GM18505 (cell line): Measurements from ENCODE around the gene SEPTIN10.
"Not testable (repeated sequence)": the region's sequence is repeated elsewhere in the genome, so short reads cannot be mapped to it uniquely, and the experiment has no call there.

ENCODE experiments used
- ATAC-seq: cut with Tn5 transposase; IDR thresholded peaks from one replicate; pipeline ENCODE4 v1.9.1; 2021; ENCODE audit not compliant: unreplicated experiment
- POLR2A ChIP-seq: IDR thresholded peaks from 4 replicates; pipeline ENCODE4 v1.6.1; 2011; ENCODE audit warnings: borderline replicate concordance; ENCODE audit not compliant: insufficient read depth, insufficient read length; ENCODE audit errors: extremely low read depth

SEPTIN10 gene

GRCh38 chr2:109602617-109603188 lies 11.1 kb downstream of the SEPTIN10 start:
- TF ChIP-seq POLR2A: no peak
- ATAC-seq: no peak

GRCh38 chr2:109601783-109602182 lies 12.0 kb downstream of the SEPTIN10 start:
- no peak for TF ChIP-seq POLR2A
- no peak for ATAC-seq

- TF ChIP-seq POLR2A: no peak
- no peak for ATAC-seq
Measured at GRCh38 chr2:109597283-109597682, 16.5 kb downstream of the SEPTIN10 start.

DNA sequence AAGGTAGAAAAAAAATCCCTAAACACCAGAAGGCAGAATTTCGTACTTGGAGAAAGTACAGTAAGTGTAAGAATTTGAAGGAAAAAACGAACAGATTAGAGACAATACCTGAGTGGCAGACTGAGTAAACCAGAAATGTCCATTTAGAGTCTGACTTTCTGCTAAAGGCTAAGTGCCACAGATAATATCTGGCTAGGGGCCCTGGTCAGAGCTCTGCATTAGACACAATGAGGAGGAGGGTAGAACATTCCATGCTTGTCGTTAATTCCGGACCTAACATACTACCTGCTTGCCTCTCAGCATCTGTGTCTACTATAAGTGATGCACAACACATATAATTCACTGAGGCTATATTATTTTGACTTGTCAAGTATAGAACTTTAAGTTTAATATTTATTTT lies 18.1 kb downstream of the SEPTIN10 start:
- ATAC-seq: no peak
- TF ChIP-seq POLR2A: no peak

DNA sequence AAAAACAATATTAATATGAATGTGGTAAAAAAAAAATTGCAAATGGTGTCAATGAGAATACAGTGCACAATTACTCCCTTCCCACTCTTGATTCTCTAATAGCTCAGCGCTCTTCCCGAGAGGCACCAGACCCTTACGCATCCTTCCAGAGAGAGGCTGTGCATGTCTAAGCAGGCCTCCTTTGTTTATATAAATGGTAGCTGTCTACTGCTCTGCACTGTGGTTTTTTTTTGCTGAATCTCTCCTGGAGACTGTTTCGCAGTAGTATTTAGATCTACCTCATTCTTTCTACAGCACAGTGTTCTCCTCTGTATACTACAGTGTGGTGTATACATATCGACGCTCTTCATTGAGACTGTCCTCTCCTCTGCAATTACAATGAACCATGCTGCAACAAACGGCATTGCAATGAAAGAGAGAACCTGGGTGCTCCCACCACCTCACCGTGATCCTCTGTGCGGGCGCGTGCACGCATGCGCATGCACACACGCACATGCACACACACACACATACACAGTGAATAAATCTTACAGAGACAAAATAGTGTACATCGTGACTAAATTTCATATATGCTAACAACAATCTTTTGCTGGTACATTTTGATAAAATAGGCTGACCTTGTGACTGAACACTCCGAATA lies 19.4 kb downstream of the SEPTIN10 start:
- no peak for TF ChIP-seq POLR2A
- ATAC-seq: no peak

GRCh38 chr2:109592905-109593304 lies 20.9 kb downstream of the SEPTIN10 start:
- no peak for TF ChIP-seq POLR2A

DNA sequence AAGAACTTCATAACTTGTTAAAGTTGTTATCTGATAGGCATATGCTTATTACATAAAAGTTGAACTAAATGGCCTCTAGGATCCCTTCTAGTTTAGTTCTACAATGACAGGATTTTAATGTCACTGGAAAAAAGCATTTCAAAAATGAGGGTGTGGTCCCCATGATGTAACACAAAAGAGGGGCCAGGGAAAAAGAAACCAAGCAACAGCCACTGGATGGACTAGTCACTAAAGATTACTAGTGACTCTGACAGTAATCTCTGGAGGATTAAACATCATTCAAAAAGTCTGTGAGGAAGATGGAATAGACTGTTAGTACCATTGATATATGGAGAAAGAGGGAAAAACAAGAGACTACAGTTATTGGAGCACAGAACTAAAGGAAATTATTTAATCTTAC lies 22.6 kb downstream of the SEPTIN10 start:
- ATAC-seq: no peak

More at GRCh38 chr2:109592905-109593304, 20.9 kb downstream of the SEPTIN10 start:
- no peak for ATAC-seq

GRCh38 chr2:109586687-109587086 lies 27.1 kb downstream of the SEPTIN10 start:
- TF ChIP-seq POLR2A: no peak
- ATAC-seq: no peak

More for the DNA sequence above, 22.6 kb downstream of the SEPTIN10 start:
- TF ChIP-seq POLR2A: no peak

GRCh38 chr2:109582928-109583895 lies 30.6 kb downstream of the SEPTIN10 start:
- no peak for ATAC-seq
- no peak for TF ChIP-seq POLR2A

- not testable (repeated sequence) for ATAC-seq
Measured at GRCh38 chr2:109577630-109578029, 36.1 kb downstream of the SEPTIN10 start.

GRCh38 chr2:109575373-109575772 lies 38.4 kb downstream of the SEPTIN10 start:
- TF ChIP-seq POLR2A: no peak
- ATAC-seq: no peak

GRCh38 chr2:109563980-109564550 lies 49.7 kb downstream of the SEPTIN10 start:
- ATAC-seq: no peak
- no peak for TF ChIP-seq POLR2A

- ATAC-seq: no peak
- no peak for TF ChIP-seq POLR2A
Measured at GRCh38 chr2:109563288-109563687, 50.5 kb downstream of the SEPTIN10 start.
